Lung (tissue), 12 donors: ENCODE data around the gene PLAU. TPM values are rescaled to one million over a fixed set of nuclear protein-coding genes. Genes with fewer than 3 reads are reported as not detected.

Source experiments
- ATAC-seq: fragments of 200-7000 bp; cut with Tn5 transposase; one replicate; pipeline ENCODE4 v1.9.1; 2020; ENCODE audit warnings: moderate number of reproducible peaks; ENCODE audit not compliant: insufficient read depth, low FRiP score
- DNase-seq, 3 donors: peaks; one replicate each; pipeline ENCODE4 v3.0.0-alpha.2; 2013 to 2017
- H3K27ac ChIP-seq, 2 donors: one replicate each; pipeline ENCODE4 v1.5.1; 2013; ENCODE audit warnings: mild to moderate bottlenecking in 2 of 2, moderate library complexity in 2 of 2, control low read depth in 1 of 2, inconsistent platforms in 1 of 2, low read depth in 1 of 2, low read length in 1 of 2
- H3K27me3 ChIP-seq, 3 donors: one replicate each; pipeline ENCODE4 v1.5.1; 2013; ENCODE audit warnings: low read length in 2 of 3; ENCODE audit not compliant: control insufficient read depth in 3 of 3, insufficient read depth in 3 of 3
- H3K36me3 ChIP-seq, 4 donors: one replicate each; pipeline ENCODE4 v1.5.1; 2013; ENCODE audit warnings: low read length in 4 of 4, mild to moderate bottlenecking in 1 of 4, moderate library complexity in 1 of 4; ENCODE audit not compliant: control insufficient read depth in 4 of 4, insufficient read depth in 4 of 4
- H3K4me1 ChIP-seq, 5 donors: one replicate each; pipeline ENCODE4 v1.5.1; 2013; ENCODE audit warnings: low read length in 5 of 5, mild to moderate bottlenecking in 2 of 5, moderate library complexity in 1 of 5; ENCODE audit not compliant: control insufficient read depth in 5 of 5, insufficient read depth in 5 of 5
- H3K4me3 ChIP-seq: one replicate; pipeline ENCODE4 v1.5.1; 2013; ENCODE audit warnings: mild to moderate bottlenecking, control low read depth, moderate library complexity
- H3K9ac ChIP-seq, 2 donors: one replicate each; pipeline ENCODE4 v1.5.1; 2013; ENCODE audit warnings: low read length in 2 of 2, control low read depth in 1 of 2; ENCODE audit not compliant: insufficient read depth in 1 of 2
- H3K9me3 ChIP-seq, 4 donors: one replicate each; pipeline ENCODE4 v1.5.1; 2013; ENCODE audit warnings: low read length in 3 of 4, mild to moderate bottlenecking in 1 of 4, moderate library complexity in 1 of 4; ENCODE audit not compliant: control insufficient read depth in 4 of 4, insufficient read depth in 3 of 4
- WGBS, 2 donors: extraction: QIAGEN DNeasy Blood & Tissue Kit; methylation state at CpG; one replicate each; pipeline ENCODE4 v1.1.7; 2013; 5-methylcytosine and 5-hydroxymethylcytosine counted together
- polyA plus RNA-seq, 2 donors: library from polyadenylated mRNA; stranded (reverse); fragments of 200-250 nt; gene quantifications; one replicate each; pipeline ENCODE4 v1.2.1, GENCODE V29; 2013
- total RNA-seq, 2 donors: library from RNA; depleted of rRNA in 1 of 2; stranded (reverse); fragments of >200 nt in 1 of 2; gene quantifications; one replicate each; pipeline ENCODE4 v1.2.1, GENCODE V29; 2014 to 2021
- TF ChIP-seq, protein P1 (sequence below): IDR thresholded peaks from 2 replicates; pipeline ENCODE4 v1.5.1; 2012; ENCODE audit warnings: mild to moderate bottlenecking; ENCODE audit errors: control extremely low read depth, extremely low read depth
- donor health status: control.
- donor health status: control.
- donor health status: Bipolar disorder and iron deficiency.
- donor health status: healthy.
- donor health status: DM: yes; HTN: yes; CAD: no.

The PLAU gene
- total and polyA plus RNA-seq, 4 donors, result 11.6 to 36.7 (median 18.3) TPM

DNA sequence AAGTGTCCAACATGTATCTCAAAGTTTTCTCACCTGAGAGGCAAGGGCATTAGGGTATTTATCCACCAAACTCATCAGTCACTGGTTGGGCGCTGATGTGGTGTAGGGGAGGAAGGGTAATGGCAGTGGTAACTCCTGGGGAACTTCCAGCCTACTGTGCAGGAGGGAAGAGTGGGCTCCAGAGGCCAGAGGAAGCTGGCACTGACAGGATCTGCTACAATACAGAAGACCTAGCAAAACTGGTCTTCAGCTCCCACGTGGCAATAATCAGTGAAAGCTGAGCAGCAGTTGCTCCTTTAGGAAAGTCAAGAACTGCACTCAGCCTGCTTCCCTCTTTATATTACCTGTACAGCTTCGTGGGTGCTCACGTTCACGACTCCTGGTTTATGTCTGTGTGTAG lies 19.4 kb upstream of the PLAU start:
- no peak for ATAC-seq
- WGBS, 2 donors, result 78 to 85% methylated on average over 5 of the region's 5 CpGs

DNA sequence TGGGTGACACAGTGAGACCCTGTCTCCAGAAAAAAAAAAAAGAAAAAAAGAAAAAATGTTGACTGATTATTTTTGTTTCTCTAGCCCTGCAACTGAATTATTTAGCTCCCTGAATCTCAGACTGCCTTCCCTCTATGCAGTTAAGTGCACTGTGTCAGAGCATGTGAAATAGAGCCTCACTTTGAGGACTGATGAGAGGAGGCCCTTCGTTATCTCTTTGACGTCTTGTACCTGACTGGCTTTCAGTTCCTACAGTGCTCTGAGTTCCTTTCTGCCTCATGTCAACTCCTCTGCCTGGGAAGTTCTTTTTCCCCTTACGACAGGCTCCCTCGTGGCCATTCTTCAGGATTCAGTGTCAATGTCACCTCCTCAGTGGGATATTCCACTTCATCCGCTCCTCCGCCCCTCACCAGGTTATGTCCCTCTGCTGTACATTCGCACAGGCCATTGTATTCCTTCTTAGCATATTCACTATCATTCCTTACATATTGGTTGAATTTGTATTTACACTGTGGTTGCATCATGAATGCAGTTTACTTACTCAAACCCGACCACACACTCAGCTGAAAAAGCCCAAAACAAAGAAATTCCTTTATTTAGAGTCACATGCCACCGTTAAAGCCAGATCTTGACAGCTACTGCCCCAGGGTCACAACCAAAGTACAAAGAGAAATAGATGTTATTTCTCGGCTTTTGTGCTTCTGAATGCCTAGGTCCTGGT lies 18.5 kb upstream of the PLAU start:
- Histone ChIP-seq H3K4me3 (no peak overlapping the region), H3K27ac (no peak overlapping the region), H3K27me3 (no peaks in the 10 kb centered on the region), H3K4me1 (peaks cover 5 to 15% (median 12%) of the 10 kb centered on the region in 5 donors), H3K36me3 (no peaks in the 10 kb centered on the region), H3K9me3 (no peaks in the 10 kb centered on the region), H3K9ac (no peak overlapping the region)
- DNase-seq (peak in 1 of 3 donors; percentile 17), ATAC-seq (no peak)
- TF ChIP-seq, protein P1, sequence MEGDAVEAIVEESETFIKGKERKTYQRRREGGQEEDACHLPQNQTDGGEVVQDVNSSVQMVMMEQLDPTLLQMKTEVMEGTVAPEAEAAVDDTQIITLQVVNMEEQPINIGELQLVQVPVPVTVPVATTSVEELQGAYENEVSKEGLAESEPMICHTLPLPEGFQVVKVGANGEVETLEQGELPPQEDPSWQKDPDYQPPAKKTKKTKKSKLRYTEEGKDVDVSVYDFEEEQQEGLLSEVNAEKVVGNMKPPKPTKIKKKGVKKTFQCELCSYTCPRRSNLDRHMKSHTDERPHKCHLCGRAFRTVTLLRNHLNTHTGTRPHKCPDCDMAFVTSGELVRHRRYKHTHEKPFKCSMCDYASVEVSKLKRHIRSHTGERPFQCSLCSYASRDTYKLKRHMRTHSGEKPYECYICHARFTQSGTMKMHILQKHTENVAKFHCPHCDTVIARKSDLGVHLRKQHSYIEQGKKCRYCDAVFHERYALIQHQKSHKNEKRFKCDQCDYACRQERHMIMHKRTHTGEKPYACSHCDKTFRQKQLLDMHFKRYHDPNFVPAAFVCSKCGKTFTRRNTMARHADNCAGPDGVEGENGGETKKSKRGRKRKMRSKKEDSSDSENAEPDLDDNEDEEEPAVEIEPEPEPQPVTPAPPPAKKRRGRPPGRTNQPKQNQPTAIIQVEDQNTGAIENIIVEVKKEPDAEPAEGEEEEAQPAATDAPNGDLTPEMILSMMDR, result no peak
- WGBS, 2 donors, result 74 to 75% methylated on average over 10 of the region's 10 CpGs

More for the DNA sequence above, 19.4 kb upstream of the PLAU start:
- no peak for DNase-seq
- Histone ChIP-seq H3K4me3 (no peak overlapping the region), H3K9me3 (no peaks in the 10 kb centered on the region), H3K9ac (no peak overlapping the region), H3K36me3 (no peaks in the 10 kb centered on the region), H3K4me1 (peaks cover 12 to 24% (median 17%) of the 10 kb centered on the region in 5 donors), H3K27ac (no peak overlapping the region), H3K27me3 (no peaks in the 10 kb centered on the region)
- TF ChIP-seq, protein P1, result no peak

- Histone ChIP-seq H3K27me3 (no peaks in the 10 kb centered on the region), H3K9ac (no peak overlapping the region), H3K4me1 (peaks cover 0 to 6% (median 6%) of the 10 kb centered on the region in 5 donors), H3K9me3 (no peaks in the 10 kb centered on the region), H3K4me3 (no peak overlapping the region), H3K27ac (no peak overlapping the region), H3K36me3 (no peaks in the 10 kb centered on the region)
- DNase-seq (no peak), ATAC-seq (no peak)
- TF ChIP-seq, protein P1, result no peak
- 81% methylated on average over 8 of the region's 8 CpGs for WGBS, 2 donors
Measured at GRCh38 chr10:73893426-73893825, 17.5 kb upstream of the PLAU start.
